PC-3 (cell line): Measurements from ENCODE around the gene RASGRP1.

Experiments
- CTCF ChIP-seq: fragments of 300-600 bp; sonication (generic); conservative IDR thresholded peaks from 2 replicates; pipeline ENCODE4 v1.5.1; 2017; ENCODE audit warnings: antibody characterized with exemption, low read depth, mild to moderate bottlenecking, low read length
- EZH2phosphoT487 ChIP-seq: fragments of 300-600 bp; sonication (generic); IDR thresholded peaks from 2 replicates; pipeline ENCODE4 v1.6.1; 2018; ENCODE audit warnings: mild to moderate bottlenecking, antibody characterized with exemption, low read length, borderline replicate concordance

- TF ChIP-seq CTCF (no peak), EZH2phosphoT487 (no peak)
Observed at GRCh38 chr15:38463893-38464292, 100.7 kb downstream of the RASGRP1 start.
